SK-N-SH (cell line): ENCODE results near the gene CA4. TPM values are rescaled to one million over a fixed set of nuclear protein-coding genes. Genes with fewer than 3 reads are reported as not detected.

ENCODE experiments used
- CTCF ChIA-PET: fragments of 300-600, 350-600 bp; formaldehyde crosslinking; extraction: SDS; loops from one replicate; lab custom pipeline; 2021; lab: Yijun Ruan, JAX
- POLR2A ChIA-PET: fragments of 350-600 bp; sonication (Branson Sonifier 250); formaldehyde crosslinking; extraction: SDS; loops from one replicate; lab custom pipeline; 2020; ENCODE audit warnings: antibody characterized with exemption, inconsistent platforms; lab: Yijun Ruan, JAX
- DNase-seq: peaks from one replicate; pipeline ENCODE4 v3.0.0; 2012
- H2AFZ ChIP-seq: fragments of 200-600 bp; sonication (generic); 2 replicates; pipeline ENCODE4 v1.8.1; 2016; ENCODE audit warnings: antibody characterized with exemption, mild to moderate bottlenecking, low read depth
- H3F3A ChIP-seq: fragments of 200-600 bp; sonication (generic); replicated peaks from 2 replicates; pipeline ENCODE3; 2016; ENCODE audit warnings: antibody characterized with exemption, mild to moderate bottlenecking; ENCODE audit not compliant: insufficient read depth
- H3K27ac ChIP-seq, 2 experiments: fragments of 200-500 bp in 1 of 2; fragments of 200-600 bp in 1 of 2; sonication (Bioruptor generic) in 1 of 2; sonication (generic), shearing (Covaris generic) in 1 of 2; 2 replicates each; pipeline versions ENCODE4 v1.5.1 to v1.6.1; 2014 to 2016; ENCODE audit warnings: low read depth in 2 of 2, inconsistent platforms in 1 of 2, low read length in 1 of 2, mild to moderate bottlenecking in 1 of 2, mixed read lengths in 1 of 2
- H3K27me3 ChIP-seq: fragments of 200-600 bp; sonication (generic), shearing (Covaris generic); 2 replicates; pipeline ENCODE4 v1.6.1; 2016; ENCODE audit warnings: mixed run types; ENCODE audit not compliant: insufficient read depth
- H3K36me3 ChIP-seq, 2 experiments: fragments of 200-500 bp in 1 of 2; fragments of 200-600 bp in 1 of 2; sonication (Bioruptor generic) in 1 of 2; sonication (generic) in 1 of 2; replicated peaks in 1 of 2; 2 replicates each; pipeline versions ENCODE3 to v1.5.1; 2014 to 2016; ENCODE audit warnings: low read length in 1 of 2, mild to moderate bottlenecking in 1 of 2; ENCODE audit not compliant: insufficient read depth in 2 of 2, control insufficient read depth in 1 of 2
- H3K4me1 ChIP-seq, 2 experiments: fragments of 200-500 bp in 1 of 2; fragments of 200-600 bp in 1 of 2; sonication (Bioruptor generic) in 1 of 2; sonication (generic), shearing (Covaris generic) in 1 of 2; 2 replicates each; pipeline versions ENCODE4 v1.5.1 to v1.6.1; 2014 to 2016; ENCODE audit warnings: low read depth in 1 of 2, low read length in 1 of 2, mixed run types in 1 of 2; ENCODE audit not compliant: insufficient read depth in 2 of 2, control insufficient read depth in 1 of 2
- H3K4me2 ChIP-seq: fragments of 200-600 bp; sonication (generic), shearing (Covaris generic); 2 replicates; pipeline ENCODE4 v1.6.1; 2017; ENCODE audit warnings: mixed run types
- H3K4me3 ChIP-seq, 2 experiments: fragments of 200-500 bp in 1 of 2; fragments of 200-600 bp in 1 of 2; sonication (Bioruptor generic) in 1 of 2; sonication (generic), shearing (Covaris generic) in 1 of 2; 2 replicates each; pipeline versions ENCODE4 v1.5.1 to v1.8.1; 2014 to 2016; ENCODE audit warnings: low read depth in 2 of 2, inconsistent platforms in 1 of 2, low read length in 1 of 2, mild to moderate bottlenecking in 1 of 2, mixed read lengths in 1 of 2, moderate library complexity in 1 of 2
- H3K79me2 ChIP-seq: fragments of 200-600 bp; sonication (generic); 2 replicates; pipeline ENCODE4 v1.8.1; 2017; ENCODE audit warnings: mild to moderate bottlenecking; ENCODE audit not compliant: insufficient read depth
- H3K9ac ChIP-seq: fragments of 200-600 bp; sonication (generic); 2 replicates; pipeline ENCODE4 v1.6.1; 2017; ENCODE audit warnings: mixed run types
- H3K9me2 ChIP-seq: fragments of 200-600 bp; sonication (generic); 2 replicates; pipeline ENCODE4 v1.6.1; 2017; ENCODE audit warnings: mixed run types
- H3K9me3 ChIP-seq: fragments of 200-600 bp; sonication (generic); 2 replicates; pipeline ENCODE4 v1.6.1; 2017; ENCODE audit warnings: mixed run types, mild to moderate bottlenecking, moderate library complexity
- H4K20me1 ChIP-seq: fragments of 200-600 bp; sonication (generic); 2 replicates; pipeline ENCODE4 v1.6.1; 2017; ENCODE audit warnings: mild to moderate bottlenecking, mixed run types; ENCODE audit not compliant: insufficient read depth
- CTCF ChIP-seq: fragments of 200-600 bp; sonication (generic); IDR thresholded peaks from 2 replicates; pipeline ENCODE4 v1.6.1; 2017; ENCODE audit warnings: antibody characterized with exemption, mild to moderate bottlenecking, moderate library complexity
- ELF1 ChIP-seq: IDR thresholded peaks from 2 replicates; pipeline ENCODE4 v1.4.0; 2012
- EZH2phosphoT487 ChIP-seq: fragments of 200-600 bp; sonication (generic); IDR thresholded peaks from 2 replicates; pipeline ENCODE4 v1.6.1; 2017; ENCODE audit warnings: low read depth, mixed run types, mild to moderate bottlenecking, antibody characterized with exemption, moderate library complexity, borderline replicate concordance
- FOXM1 ChIP-seq: IDR thresholded peaks from 2 replicates; pipeline ENCODE4 v1.4.0; 2012; ENCODE audit warnings: low read depth, mild to moderate bottlenecking
- GABPA ChIP-seq: IDR thresholded peaks from 2 replicates; pipeline ENCODE4 v1.4.0; 2012; ENCODE audit warnings: low read depth, mild to moderate bottlenecking
- IRF3 ChIP-seq: fragments of 150-350 bp; IDR thresholded peaks from 2 replicates; pipeline ENCODE4 v1.6.1; 2016; ENCODE audit warnings: mild to moderate bottlenecking, low read depth, low read length
- MEF2A ChIP-seq: IDR thresholded peaks from 2 replicates; pipeline ENCODE4 v1.4.0; 2012; ENCODE audit warnings: low read depth, borderline replicate concordance
- PBX3 ChIP-seq: IDR thresholded peaks from 2 replicates; pipeline ENCODE4; 2012
- RCOR1 ChIP-seq: fragments of 150-350 bp; IDR thresholded peaks from 2 replicates; pipeline ENCODE4 v1.6.1; 2017; ENCODE audit warnings: antibody characterized with exemption, low read length
- SIN3A ChIP-seq: IDR thresholded peaks from 2 replicates; pipeline ENCODE4 v1.6.1; 2012; ENCODE audit warnings: low read depth, mild to moderate bottlenecking, low read length, moderate library complexity, borderline replicate concordance
- SMC3 ChIP-seq: IDR thresholded peaks from 2 replicates; pipeline ENCODE4 v1.6.1; 2012; ENCODE audit warnings: low read depth, low read length, improper control_type of control experiment
- TAF1 ChIP-seq: IDR thresholded peaks from 2 replicates; pipeline ENCODE4 v1.6.1; 2012; ENCODE audit warnings: low read depth, mild to moderate bottlenecking, low read length, moderate library complexity, borderline replicate concordance
- TCF12 ChIP-seq: IDR thresholded peaks from 2 replicates; pipeline ENCODE4 v1.4.0; 2012
- WGBS: methylation state at CpG from one replicate; pipeline ENCODE4 v1.1.6; 2017; ENCODE audit warnings: low lambda C conversion rate; 5-methylcytosine and 5-hydroxymethylcytosine counted together
- polyA plus RNA-seq, 3 experiments: library from polyadenylated mRNA; depleted of rRNA; stranded (reverse); fragments of >200 nt; gene quantifications; 2 replicates each; pipeline ENCODE4 v1.2.3, GENCODE V29; 2012

CA4 gene
- polyA plus RNA-seq, 1 of the 3 experiments (the other 2 are of a cell fraction), result 0.21 TPM

GRCh38 chr17:60145006-60145935 is 4.5 kb upstream of the CA4 start:
- DNase-seq, result peak; percentile 33

GRCh38 chr17:60146206-60146605 is 3.6 kb upstream of the CA4 start:
- peaks cover 22% of the 10 kb centered on the region for H3K27me3 ChIP-seq
- TF ChIP-seq FOXM1 (no peak), RCOR1 (no peak), ELF1 (no peak), CTCF (no peak), IRF3 (no peak), GABPA (no peak), TAF1 (no peak), SMC3 (no peak), SIN3A (no peak)
- ChIA-PET POLR2A (no interaction called here), CTCF (interaction anchor here (0.8 to 1.4 kb wide), 4 partner anchors 12 to 293 kb away, joined by 3 to 5 read pairs (median 4); no protein-coding TSS in a partner anchor)
- H3K27ac ChIP-seq, result no peak overlapping the region
- no peaks in the 10 kb centered on the region for H3K9me2 ChIP-seq
- H3K36me3 ChIP-seq, result no peaks in the 10 kb centered on the region
- H3K4me1 ChIP-seq, result peaks cover 13 to 16% of the 10 kb centered on the region in 2 experiments; a peak in 3 of 4 replicates
- H3K79me2 ChIP-seq, result no peaks in the 10 kb centered on the region
- DNase-seq, result no peak
- no peak overlapping the region for H3K4me3 ChIP-seq
- no peaks in the 10 kb centered on the region for H3K9me3 ChIP-seq
- H2AFZ ChIP-seq, result no peak overlapping the region
- H4K20me1 ChIP-seq, result no peaks in the 10 kb centered on the region
- peaks cover 9% of the 10 kb centered on the region for H3F3A ChIP-seq
- no peak overlapping the region for H3K9ac ChIP-seq
- WGBS, result 92% methylated on average over 2 of the region's 2 CpGs
- no peak overlapping the region for H3K4me2 ChIP-seq

More at GRCh38 chr17:60145006-60145935, 4.5 kb upstream of the CA4 start:
- H3K9me3 ChIP-seq, result no peaks in the 10 kb centered on the region
- WGBS, result 62% methylated on average over 17 of the region's 17 CpGs
- peaks cover 9 to 20% of the 10 kb centered on the region in 2 experiments; a peak in 3 of 4 replicates for H3K4me1 ChIP-seq
- no peak overlapping the region for H3K9ac ChIP-seq
- peaks cover 13% of the 10 kb centered on the region for H3K27me3 ChIP-seq
- H3F3A ChIP-seq, result peaks cover 9% of the 10 kb centered on the region
- H3K9me2 ChIP-seq, result no peaks in the 10 kb centered on the region
- peak overlapping the region; percentile 9; the same call in 1 of the 2 replicates for H2AFZ ChIP-seq
- H3K4me3 ChIP-seq, result no peak overlapping the region
- ChIA-PET CTCF (interaction anchor here (1.3 to 1.4 kb wide), 2 partner anchors 291 to 294 kb away, joined by 3 to 5 read pairs; no protein-coding TSS in a partner anchor), POLR2A (no interaction called here)
- no peaks in the 10 kb centered on the region for H3K36me3 ChIP-seq
- TF ChIP-seq MEF2A (no peak), TCF12 (peak; percentile 65; the same call in 1 of the 2 replicates), PBX3 (0 out of 2 replicates have a peak, but pooled peaks have one; percentile 6), EZH2phosphoT487 (no peak)
- no peak overlapping the region for H3K27ac ChIP-seq
- no peaks in the 10 kb centered on the region for H3K79me2 ChIP-seq
- H4K20me1 ChIP-seq, result no peaks in the 10 kb centered on the region
- H3K4me2 ChIP-seq, result no peak overlapping the region
